B cell (primary cell): ENCODE data around the gene SNX17.
"Not testable (repeated sequence)": the region's sequence is repeated elsewhere in the genome, so short reads cannot be mapped to it uniquely, and the experiment has no call there.

Experiments used
- EZH2 ChIP-seq: IDR thresholded peaks from 2 replicates; pipeline ENCODE4 v1.6.1; 2012; ENCODE audit warnings: borderline replicate concordance, low read depth, mild to moderate bottlenecking, moderate library complexity, low read length; ENCODE audit not compliant: insufficient read depth, poor library complexity, severe bottlenecking
- TF ChIP-seq, protein P1 (sequence below): fragments of 200-600 bp; IDR thresholded peaks from one replicate; pipeline ENCODE4 v1.8.0; 2022; ENCODE audit warnings: antibody characterized with exemption, mild to moderate bottlenecking

GRCh38 chr2:27425039-27425438 is 54.6 kb downstream of the SNX17 start:
- TF ChIP-seq, protein P1, sequence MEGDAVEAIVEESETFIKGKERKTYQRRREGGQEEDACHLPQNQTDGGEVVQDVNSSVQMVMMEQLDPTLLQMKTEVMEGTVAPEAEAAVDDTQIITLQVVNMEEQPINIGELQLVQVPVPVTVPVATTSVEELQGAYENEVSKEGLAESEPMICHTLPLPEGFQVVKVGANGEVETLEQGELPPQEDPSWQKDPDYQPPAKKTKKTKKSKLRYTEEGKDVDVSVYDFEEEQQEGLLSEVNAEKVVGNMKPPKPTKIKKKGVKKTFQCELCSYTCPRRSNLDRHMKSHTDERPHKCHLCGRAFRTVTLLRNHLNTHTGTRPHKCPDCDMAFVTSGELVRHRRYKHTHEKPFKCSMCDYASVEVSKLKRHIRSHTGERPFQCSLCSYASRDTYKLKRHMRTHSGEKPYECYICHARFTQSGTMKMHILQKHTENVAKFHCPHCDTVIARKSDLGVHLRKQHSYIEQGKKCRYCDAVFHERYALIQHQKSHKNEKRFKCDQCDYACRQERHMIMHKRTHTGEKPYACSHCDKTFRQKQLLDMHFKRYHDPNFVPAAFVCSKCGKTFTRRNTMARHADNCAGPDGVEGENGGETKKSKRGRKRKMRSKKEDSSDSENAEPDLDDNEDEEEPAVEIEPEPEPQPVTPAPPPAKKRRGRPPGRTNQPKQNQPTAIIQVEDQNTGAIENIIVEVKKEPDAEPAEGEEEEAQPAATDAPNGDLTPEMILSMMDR, result not testable (repeated sequence)
- not testable (repeated sequence) for TF ChIP-seq EZH2
